ENCODE results near the gene TMTC2. TPM values are rescaled to one million over a fixed set of nuclear protein-coding genes. Genes with fewer than 3 reads are reported as not detected.

TMTC2 gene
- total and polyA plus RNA-seq, 2 donors (not counting 3 experiments of a cell fraction or from before 2014, with no cell fraction given) = 4.1 to 7.8 TPM

GRCh38 chr12:82998509-82998908 lies 311.8 kb downstream of the TMTC2 start:
- Histone ChIP-seq H3K9me3 (replicated peaks; ENCODE audit: control insufficient read depth, insufficient read depth, low read length) (no peaks in the 10 kb centered on the region), H3K9ac (replicated peaks; ENCODE audit: extremely low read depth, insufficient read depth, low read length) (no peak overlapping the region), H4K20me1 (replicated peaks; ENCODE audit: control insufficient read depth, extremely low read depth, insufficient read depth, low read length) (no peaks in the 10 kb centered on the region), H3K27me3 (ENCODE audit: control insufficient read depth in 2 of 2, insufficient read depth in 2 of 2, low read length in 2 of 2) (no peaks in the 10 kb centered on the region), H3K4me1 (ENCODE audit: control insufficient read depth, extremely low read depth, insufficient read depth, low read length) (no peaks in the 10 kb centered on the region), H3K4me3 (replicated peaks in 1 of 3; ENCODE audit: insufficient read depth in 1 of 3, low read depth in 1 of 3, low read length in 3 of 3) (no peak overlapping the region), H3K4me2 (ENCODE audit: insufficient read depth, low read length) (no peak overlapping the region), H3K79me2 (ENCODE audit: control insufficient read depth, insufficient read depth, low read length) (no peaks in the 10 kb centered on the region), H3K9me1 (replicated peaks; ENCODE audit: control insufficient read depth, extremely low read depth, insufficient read depth, low read length) (no peaks in the 10 kb centered on the region), H2AFZ (ENCODE audit: low read depth, low read length) (no peak overlapping the region), H3K27ac (ENCODE audit: insufficient read depth, low read depth, low read length) (no peak overlapping the region), H3K36me3 (ENCODE audit: control insufficient read depth in 2 of 2, extremely low read depth in 1 of 2, insufficient read depth in 2 of 2, low read length in 2 of 2) (no peaks in the 10 kb centered on the region)
- dilution Hi-C loops (cut with MboI; ENCODE audit: extremely low pct_ligation_motif_present, low sequenced_read_pairs) (no loop called here), intact Hi-C loops (cut with micrococcal nuclease) (no loop called here)
- FAIRE-seq (no peak), DNase-seq (ENCODE audit: low read depth, low spot score) (no peak)
- BruUV-seq (replicated peaks) = no TSS peak
- ChIA-PET CTCF (interaction anchor here (1.4 kb wide), 1 partner anchor 312 kb away, joined by 6 read pairs; the partner anchor contains the start of gene TMTC2), POLR2A (no interaction called here)
- TF ChIP-seq GATA2 (IDR thresholded peaks at IDR 0.05; ENCODE audit: insufficient read depth, insufficient read length, low read depth, low read length) (no peak), POLR2AphosphoS5 (IDR thresholded peaks at IDR 0.05; ENCODE audit: insufficient read depth, low read depth, low read length) (no peak), EZH2 (IDR thresholded peaks at IDR 0.05; ENCODE audit: borderline replicate concordance, low read depth, low read length, severe bottlenecking) (no peak), POLR2A (IDR thresholded peaks at IDR 0.05; ENCODE audit: low read depth, low read length) (no peak), MAX (IDR thresholded peaks at IDR 0.05; ENCODE audit: insufficient read depth, insufficient read length) (no peak), FOS (IDR thresholded peaks at IDR 0.05; ENCODE audit: borderline replicate concordance, insufficient read depth, low read length) (no peak), CTCF (IDR thresholded peaks at IDR 0.05; ENCODE audit: extremely low read depth in 1 of 2, insufficient read depth in 1 of 2, low read depth in 1 of 2, low read length in 2 of 2) (no peak)
